ENCODE data around the gene ABCA2.

The ABCA2 gene

DNA sequence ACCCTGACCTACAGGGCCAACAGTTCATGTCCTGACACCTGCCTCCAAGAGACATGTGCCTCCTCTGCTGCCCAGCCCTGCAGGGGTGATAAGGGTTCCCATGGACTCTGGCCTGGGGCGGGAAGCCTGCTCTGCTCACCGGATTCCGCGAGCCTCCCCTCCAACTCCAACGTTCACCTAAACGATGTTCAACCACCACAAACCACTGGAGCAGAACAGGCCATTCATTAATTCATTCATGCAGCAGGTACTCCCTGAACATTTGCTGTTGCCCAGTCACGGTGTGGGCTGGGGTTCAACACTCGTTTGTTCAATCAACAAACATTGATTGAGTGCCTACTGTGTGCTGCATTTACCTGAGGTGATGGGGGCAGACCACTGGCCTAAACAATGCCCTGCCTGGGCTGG, 46.0 kb upstream of the ABCA2 start:
- TF ChIP-seq, protein P1, sequence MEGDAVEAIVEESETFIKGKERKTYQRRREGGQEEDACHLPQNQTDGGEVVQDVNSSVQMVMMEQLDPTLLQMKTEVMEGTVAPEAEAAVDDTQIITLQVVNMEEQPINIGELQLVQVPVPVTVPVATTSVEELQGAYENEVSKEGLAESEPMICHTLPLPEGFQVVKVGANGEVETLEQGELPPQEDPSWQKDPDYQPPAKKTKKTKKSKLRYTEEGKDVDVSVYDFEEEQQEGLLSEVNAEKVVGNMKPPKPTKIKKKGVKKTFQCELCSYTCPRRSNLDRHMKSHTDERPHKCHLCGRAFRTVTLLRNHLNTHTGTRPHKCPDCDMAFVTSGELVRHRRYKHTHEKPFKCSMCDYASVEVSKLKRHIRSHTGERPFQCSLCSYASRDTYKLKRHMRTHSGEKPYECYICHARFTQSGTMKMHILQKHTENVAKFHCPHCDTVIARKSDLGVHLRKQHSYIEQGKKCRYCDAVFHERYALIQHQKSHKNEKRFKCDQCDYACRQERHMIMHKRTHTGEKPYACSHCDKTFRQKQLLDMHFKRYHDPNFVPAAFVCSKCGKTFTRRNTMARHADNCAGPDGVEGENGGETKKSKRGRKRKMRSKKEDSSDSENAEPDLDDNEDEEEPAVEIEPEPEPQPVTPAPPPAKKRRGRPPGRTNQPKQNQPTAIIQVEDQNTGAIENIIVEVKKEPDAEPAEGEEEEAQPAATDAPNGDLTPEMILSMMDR (IDR thresholded peaks at IDR 0.05; ENCODE audit: borderline replicate concordance, control extremely low read depth, extremely low read depth, insufficient read depth, missing control alignments): no peak
- DNase-seq (ENCODE audit: low spot score): no peak
- in situ Hi-C loops (cut with MboI; ENCODE audit: low sequenced_read_pairs, unreplicated experiment): no loop called here

DNA sequence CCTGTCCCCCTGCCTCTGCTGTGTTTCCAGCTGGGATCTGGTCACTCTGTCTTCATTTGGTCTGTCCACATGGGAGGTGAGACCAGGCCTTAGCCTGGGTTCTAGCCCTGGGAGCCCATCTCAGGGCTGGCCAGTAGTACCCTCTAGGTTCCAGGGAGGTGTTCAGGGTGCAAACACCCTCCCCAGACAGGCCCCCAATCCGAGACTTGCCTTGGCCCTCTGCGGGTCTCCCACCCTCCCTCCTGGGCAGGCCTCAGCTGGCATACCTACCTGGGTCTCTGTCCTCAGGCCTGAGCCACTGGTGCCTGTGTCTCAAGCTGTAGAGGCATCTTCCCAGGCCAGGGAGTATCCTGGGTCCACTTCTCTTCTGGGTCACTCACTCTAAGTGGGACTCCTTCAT, 43.2 kb upstream of the ABCA2 start:
- no peak for DNase-seq (ENCODE audit: low spot score)
- TF ChIP-seq, protein P1 (IDR thresholded peaks at IDR 0.05; ENCODE audit: borderline replicate concordance, control extremely low read depth, extremely low read depth, insufficient read depth, missing control alignments): no peak
- in situ Hi-C loops (cut with MboI; ENCODE audit: low sequenced_read_pairs, unreplicated experiment): no loop called here

DNA sequence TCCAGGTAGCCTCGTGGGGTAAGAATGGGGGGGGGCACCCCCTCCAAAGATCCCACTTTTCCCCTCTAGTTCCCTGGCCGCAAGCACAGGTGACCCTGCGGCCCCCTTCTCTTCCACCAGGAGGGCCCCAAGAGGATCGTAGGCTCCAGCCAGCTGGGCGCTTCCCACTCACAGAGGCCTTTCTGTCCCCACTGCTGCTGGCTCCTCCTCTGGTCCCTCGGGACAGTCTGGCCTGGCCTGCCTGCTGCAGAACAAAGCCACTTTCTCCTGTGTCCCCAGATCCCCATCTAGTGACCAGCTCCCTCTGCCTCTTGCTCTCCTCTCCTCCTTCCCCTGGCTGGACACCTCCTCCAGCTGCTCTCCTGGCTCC, 42.9 kb upstream of the ABCA2 start:
- DNase-seq (ENCODE audit: low spot score): peak; percentile 57
- TF ChIP-seq, protein P1 (IDR thresholded peaks at IDR 0.05; ENCODE audit: borderline replicate concordance, control extremely low read depth, extremely low read depth, insufficient read depth, missing control alignments): no peak
- in situ Hi-C loops (cut with MboI; ENCODE audit: low sequenced_read_pairs, unreplicated experiment): no loop called here

DNA sequence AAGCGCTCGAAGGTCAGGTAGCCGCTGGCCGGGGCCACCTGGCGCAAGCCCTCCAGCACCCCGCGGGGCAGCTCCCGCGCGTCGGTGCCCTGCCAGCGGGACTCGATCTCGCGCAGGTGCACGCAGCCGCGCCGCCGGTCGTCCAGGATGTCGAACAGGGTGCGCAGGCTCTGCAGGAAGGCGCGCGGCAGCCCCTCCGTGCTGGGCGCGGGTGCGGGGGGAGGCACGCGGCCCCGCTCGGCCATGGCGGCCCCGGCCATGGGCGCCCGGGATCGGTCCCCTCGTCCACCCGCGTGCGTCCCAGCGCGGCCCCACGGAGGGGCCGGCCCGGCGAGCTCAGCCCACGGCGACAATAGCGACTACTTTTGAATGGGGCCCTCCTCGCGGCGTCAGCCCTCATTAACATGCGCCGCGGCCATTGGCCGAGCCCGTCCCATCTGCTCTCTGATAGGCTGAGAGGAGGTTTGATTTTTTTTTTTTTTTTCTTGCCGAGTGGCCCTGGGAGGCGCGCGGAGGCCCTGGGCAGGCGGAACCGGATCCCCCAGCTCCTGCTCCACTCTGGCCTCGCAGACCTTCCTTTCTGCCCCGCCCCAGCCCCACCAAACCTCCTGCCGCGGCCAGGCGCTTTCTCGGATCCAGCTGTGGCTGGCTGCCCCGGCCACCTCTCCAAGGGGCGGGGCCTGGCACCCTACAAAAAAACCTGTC, 42.3 kb upstream of the ABCA2 start, which contains the start of gene SAPCD2:
Gene SAPCD2 (minus strand): TSS at position 357 of the 705 bp plus-strand sequence. CDS start 97 bp downstream, at position 260.
- TF ChIP-seq, protein P1 (IDR thresholded peaks at IDR 0.05; ENCODE audit: borderline replicate concordance, control extremely low read depth, extremely low read depth, insufficient read depth, missing control alignments): no peak
- in situ Hi-C loops (cut with MboI; ENCODE audit: low sequenced_read_pairs, unreplicated experiment): no loop called here
- peak; percentile 95 for DNase-seq (ENCODE audit: low spot score)

DNA sequence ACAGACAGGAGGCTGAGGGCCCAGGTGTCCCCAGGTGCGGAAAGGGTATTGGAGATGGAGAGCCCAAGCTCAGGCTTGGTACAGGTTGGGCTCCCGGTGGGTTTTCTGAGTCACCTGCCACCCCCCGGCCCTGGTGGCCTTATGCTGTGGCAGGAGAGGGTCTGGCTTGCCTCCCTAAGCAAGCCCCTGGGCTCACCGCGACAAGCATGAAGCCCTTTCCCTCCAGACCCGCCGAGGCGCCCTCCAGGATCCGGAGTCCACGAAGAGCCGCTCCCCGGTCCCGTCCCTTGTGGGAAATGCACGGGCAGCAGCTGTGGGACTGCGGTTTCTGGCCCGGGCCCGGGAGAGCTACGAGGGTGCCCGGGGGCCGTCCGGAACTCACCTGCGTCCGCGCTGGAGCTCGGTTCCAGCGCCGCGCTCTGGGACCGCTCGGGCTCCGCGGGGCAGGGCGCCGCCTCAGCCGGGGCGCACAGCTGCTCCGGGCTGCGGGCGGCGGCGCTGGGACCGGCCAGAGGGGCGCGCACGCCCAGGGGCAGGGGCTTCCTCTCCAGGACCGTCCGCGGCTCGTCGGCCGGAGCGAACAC, 41.6 kb upstream of the ABCA2 start:
- in situ Hi-C loops (cut with MboI; ENCODE audit: low sequenced_read_pairs, unreplicated experiment): no loop called here
- peak; percentile 44 for DNase-seq (ENCODE audit: low spot score)
- TF ChIP-seq, protein P1 (IDR thresholded peaks at IDR 0.05; ENCODE audit: borderline replicate concordance, control extremely low read depth, extremely low read depth, insufficient read depth, missing control alignments): no peak

GRCh38 chr9:137068539-137069507, 40.8 kb upstream of the ABCA2 start:
- TF ChIP-seq, protein P1 (IDR thresholded peaks at IDR 0.05; ENCODE audit: borderline replicate concordance, control extremely low read depth, extremely low read depth, insufficient read depth, missing control alignments): no peak
- in situ Hi-C loops (cut with MboI; ENCODE audit: low sequenced_read_pairs, unreplicated experiment): no loop called here
- no peak for DNase-seq (ENCODE audit: low spot score)
